Measurements from ENCODE around the gene ERBB2. TPM values are rescaled to one million over a fixed set of nuclear protein-coding genes. Genes with fewer than 3 reads are reported as not detected.

Gene ERBB2
- total and polyA plus RNA-seq, 2 of the 13 experiments (the other 11 are each of a cell fraction or from before 2014, with no cell fraction given) = 57.7 to 64.1 TPM

- TF ChIP-seq SP1 (IDR thresholded peaks at IDR 0.05) (no peak), SP1 (CRISPR knock-in tag; IDR thresholded peaks at IDR 0.05) (no peak), SRSF9 (IDR thresholded peaks at IDR 0.05; ENCODE audit: borderline replicate concordance, insufficient read depth, low read depth, low read length, poor library complexity, severe bottlenecking) (no peak), TFAP4 (IDR thresholded peaks at IDR 0.05; ENCODE audit: borderline replicate concordance, low read depth) (no peak)
These were observed 9.6 kb downstream of the ERBB2 start (continued) for GRCh38 chr17:39709319-39709997.

GRCh38 chr17:39709998-39710964 lies 10.4 kb downstream of the ERBB2 start:
- 97% methylated on average over 18 of the region's 20 CpGs for WGBS (ENCODE audit: low lambda C conversion rate)
- FAIRE-seq = no peak
- in situ Hi-C loops (cut with HindIII; ENCODE audit: extremely low pct_ligation_motif_present, low pct_unique_long_range_greater_than_20kb) = no loop called here
- TF ChIP-seq REST (IDR thresholded peaks at IDR 0.05; ENCODE audit: borderline replicate concordance in 1 of 2, low read depth in 1 of 2, low read length in 2 of 2) = no peak
- no peak for TF ChIP-seq ZNF850 (CRISPR knock-in tag; conservative IDR thresholded peaks at IDR 0.05)
- TF ChIP-seq ZNF629 (CRISPR knock-in tag; conservative IDR thresholded peaks at IDR 0.05) = peak; percentile 81
- TF ChIP-seq SUZ12 (IDR thresholded peaks at IDR 0.05; ENCODE audit: low read depth, low read length) = no peak
- no peak for TF ChIP-seq TP53 (CRISPR knock-in tag; conservative IDR thresholded peaks at IDR 0.05)
- no peak for TF ChIP-seq ERF (CRISPR knock-in tag; IDR thresholded peaks at IDR 0.05)
- TF ChIP-seq SRSF1 (optimal IDR thresholded peaks at IDR 0.05; ENCODE audit: low read depth, low read length) = no peak
- no peak for TF ChIP-seq ZIK1 (CRISPR knock-in tag; IDR thresholded peaks at IDR 0.05; ENCODE audit: borderline replicate concordance, low read depth)
- no peak for TF ChIP-seq ZKSCAN1 (IDR thresholded peaks at IDR 0.05; ENCODE audit: low read length)
- peak; percentile 86 for TF ChIP-seq HNRNPL (IDR thresholded peaks at IDR 0.05; ENCODE audit: low read depth, low read length)
- no peak for TF ChIP-seq ZNF207 (IDR thresholded peaks at IDR 0.05; ENCODE audit: borderline replicate concordance)

More at GRCh38 chr17:39709998-39710964, 10.4 kb downstream of the ERBB2 start:
- Histone ChIP-seq H3K27ac (ENCODE audit: extremely low read length, insufficient read depth, low read length) (no peak overlapping the region), H3K4me1 (ENCODE audit: insufficient read depth, low read length) (peaks cover 7% of the 10 kb centered on the region), H3K79me2 (ENCODE audit: insufficient read depth, low read length) (peaks cover 4% of the 10 kb centered on the region), H3K4me3 (replicated peaks in 1 of 3; ENCODE audit: insufficient read depth in 1 of 3, low read depth in 2 of 3, low read length in 3 of 3) (no peak overlapping the region), H4K20me1 (ENCODE audit: insufficient read depth, low read length) (peaks cover 8% of the 10 kb centered on the region; the same call in 1 of the 2 replicates), H3K4me2 (ENCODE audit: low read depth, low read length) (no peak overlapping the region), H3K9me3 (ENCODE audit: low read length) (no peaks in the 10 kb centered on the region), H2AFZ (ENCODE audit: low read length) (no peak overlapping the region), H3K27me3 (ENCODE audit: control insufficient read depth in 1 of 2, insufficient read depth in 2 of 2, low read length in 2 of 2) (no peaks in the 10 kb centered on the region), H3K9ac (ENCODE audit: insufficient read depth, low read depth, low read length) (no peak overlapping the region), H3K36me3 (replicated peaks in 1 of 2; ENCODE audit: control insufficient read depth in 1 of 2, insufficient read depth in 2 of 2, low read length in 2 of 2) (peaks cover 47 to 82% of the 10 kb centered on the region in 2 experiments)
- POLR2A ChIA-PET = interaction anchor here (1.1 to 1.7 kb wide), 3 partner anchors 15 to 19 kb away, joined by 3 to 8 read pairs (median 3); no protein-coding TSS in a partner anchor
- intact Hi-C loops (cut with micrococcal nuclease; ENCODE audit: unreplicated experiment) = no loop called here
- no peak for ATAC-seq
- CTCF ChIA-PET (ENCODE audit: low intra/inter-chr PET ratio, low total read pairs) = no interaction called here
- BruUV-seq (replicated peaks) = no TSS peak
- no peak for DNase-seq (ENCODE audit: low spot score)
